22Rv1 (cell line): Measurements from ENCODE around the gene WDR81.

Experiments
- ZFX ChIP-seq: fragments of 450-650 bp; IDR thresholded peaks from 2 replicates; pipeline ENCODE4 v1.6.1; 2017; ENCODE audit warnings: antibody characterized with exemption, borderline replicate concordance
- TF ChIP-seq, protein P1 (sequence below): fragments of 450-650 bp; IDR thresholded peaks from 2 replicates; pipeline ENCODE4 v1.5.1; 2017; ENCODE audit warnings: mild to moderate bottlenecking

DNA sequence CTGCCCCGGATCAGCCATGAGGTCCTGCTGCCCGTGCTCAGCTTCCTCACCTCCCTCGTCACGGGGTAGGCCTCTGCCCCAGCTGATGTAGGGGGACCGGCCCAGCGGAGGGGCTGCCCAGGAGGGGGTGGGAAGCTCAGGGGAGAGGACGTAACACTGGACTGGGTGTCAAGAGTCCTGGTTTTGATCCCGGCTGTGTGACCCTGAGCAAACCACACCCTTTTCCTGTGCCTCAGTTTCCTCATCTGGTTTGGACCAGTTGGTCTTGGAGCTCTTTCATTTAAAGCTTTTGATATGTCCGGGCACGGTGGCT is 6.6 kb downstream of the WDR81 start:
- no peak for TF ChIP-seq ZFX
- TF ChIP-seq, protein P1, sequence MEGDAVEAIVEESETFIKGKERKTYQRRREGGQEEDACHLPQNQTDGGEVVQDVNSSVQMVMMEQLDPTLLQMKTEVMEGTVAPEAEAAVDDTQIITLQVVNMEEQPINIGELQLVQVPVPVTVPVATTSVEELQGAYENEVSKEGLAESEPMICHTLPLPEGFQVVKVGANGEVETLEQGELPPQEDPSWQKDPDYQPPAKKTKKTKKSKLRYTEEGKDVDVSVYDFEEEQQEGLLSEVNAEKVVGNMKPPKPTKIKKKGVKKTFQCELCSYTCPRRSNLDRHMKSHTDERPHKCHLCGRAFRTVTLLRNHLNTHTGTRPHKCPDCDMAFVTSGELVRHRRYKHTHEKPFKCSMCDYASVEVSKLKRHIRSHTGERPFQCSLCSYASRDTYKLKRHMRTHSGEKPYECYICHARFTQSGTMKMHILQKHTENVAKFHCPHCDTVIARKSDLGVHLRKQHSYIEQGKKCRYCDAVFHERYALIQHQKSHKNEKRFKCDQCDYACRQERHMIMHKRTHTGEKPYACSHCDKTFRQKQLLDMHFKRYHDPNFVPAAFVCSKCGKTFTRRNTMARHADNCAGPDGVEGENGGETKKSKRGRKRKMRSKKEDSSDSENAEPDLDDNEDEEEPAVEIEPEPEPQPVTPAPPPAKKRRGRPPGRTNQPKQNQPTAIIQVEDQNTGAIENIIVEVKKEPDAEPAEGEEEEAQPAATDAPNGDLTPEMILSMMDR: no peak
